Measurements from ENCODE around the gene GJA5. TPM values are rescaled to one million over a fixed set of nuclear protein-coding genes. Genes with fewer than 3 reads are reported as not detected.

GJA5 gene
- total RNA-seq, result 0.59 and 1.7 TPM in 2 replicates

DNA sequence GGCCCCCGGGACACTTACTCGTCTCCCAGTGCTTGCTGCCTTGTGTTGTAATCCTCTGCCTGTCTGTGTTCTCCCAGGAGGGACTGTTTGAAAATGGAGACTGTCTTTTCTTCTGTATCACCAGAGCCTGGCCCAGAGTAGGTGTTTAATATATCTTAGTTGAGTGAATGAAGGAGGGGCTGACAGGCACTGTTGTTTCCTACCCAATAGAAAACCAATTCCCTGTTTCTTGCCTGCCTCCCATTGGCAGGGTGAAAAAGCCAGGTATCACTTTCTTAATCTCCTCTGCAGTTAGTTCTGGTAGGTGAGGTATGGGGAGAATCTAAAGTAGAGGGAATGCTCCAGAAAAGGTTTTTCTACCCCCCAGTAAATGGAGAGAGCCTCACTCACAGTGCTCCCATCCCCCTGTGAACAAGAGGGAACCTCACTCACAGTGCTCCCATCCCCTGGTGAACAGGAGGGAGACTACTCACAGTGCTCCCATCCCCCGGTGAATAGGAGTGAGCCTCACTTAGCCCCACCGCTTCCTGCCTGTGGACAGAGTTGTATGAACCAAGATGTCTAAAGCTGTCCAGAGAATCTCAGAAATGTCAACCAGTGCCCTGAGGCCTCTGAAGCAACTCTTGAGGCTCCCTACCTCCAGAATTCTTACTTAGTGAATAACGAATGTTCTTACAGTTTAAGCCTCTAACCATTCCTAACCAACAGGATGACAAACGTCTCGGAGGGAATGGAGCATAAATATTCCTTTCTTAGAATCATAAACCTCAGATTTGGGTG is at the start of gene GJA5:
TSS of gene GJA5 (minus strand) at position 122 of the 780 bp plus-strand sequence. CDS start 1,364 bp downstream, outside the sequence.

Other genes with a start within 250 kb of the GJA5 start
- gene BCL9, start 219.1 kb downstream of the GJA5 start, total RNA-seq, result 3.7 and 3.9 TPM in 2 replicates
- gene ACP6, start 90.1 kb downstream of the GJA5 start, total RNA-seq, result 5.2 and 8.3 TPM in 2 replicates
- gene GJA8, start 142.2 kb upstream of the GJA5 start, total RNA-seq, result not detected in 2 replicates
- 5.9 and 7.5 TPM in 2 replicates for gene GPR89B, start 167.8 kb upstream of the GJA5 start, total RNA-seq